ENCODE measurements around the gene SLC7A11. TPM values are rescaled to one million over a fixed set of nuclear protein-coding genes. Genes with fewer than 3 reads are reported as not detected.

The SLC7A11 gene
- total and polyA plus RNA-seq, 10 of the 15 experiments (the other 5 are each of a cell fraction or from before 2014, with no cell fraction given): 1.6 to 9.8 (median 3.5) TPM

GRCh38 chr4:138291431-138291830 is 49.3 kb upstream of the SLC7A11 start:
- Histone ChIP-seq H3K4me1 (ENCODE audit: control insufficient read depth, insufficient read depth, low read length) (no peaks in the 10 kb centered on the region), H3K4me2 (ENCODE audit: control insufficient read depth, insufficient read depth) (no peak overlapping the region), H4K20me1 (ENCODE audit: control insufficient read depth, insufficient read depth) (no peaks in the 10 kb centered on the region), H3K27ac (ENCODE audit: control insufficient read depth, insufficient read depth) (no peak overlapping the region), H3K9me3 (replicated peaks; ENCODE audit: control insufficient read depth, insufficient read depth, low read length) (no peaks in the 10 kb centered on the region), H3K79me2 (ENCODE audit: control insufficient read depth, insufficient read depth, low read length) (no peaks in the 10 kb centered on the region), H3K9ac (ENCODE audit: control insufficient read depth, insufficient read depth, low read length) (no peak overlapping the region), H3K36me3 (ENCODE audit: control insufficient read depth in 2 of 2, insufficient read depth in 2 of 2, low read length in 1 of 2) (no peaks in the 10 kb centered on the region), H2AFZ (ENCODE audit: control insufficient read depth, low read depth, low read length) (no peak overlapping the region), H3K27me3 (replicated peaks in 1 of 2; ENCODE audit: control insufficient read depth in 2 of 2, insufficient read depth in 2 of 2, low read length in 1 of 2) (no peaks in the 10 kb centered on the region), H3K4me3 (no peak overlapping the region)
- ChIA-PET RAD21 (ENCODE audit: unreplicated experiment) (no interaction called here), SMC1A (ENCODE audit: uncharacterized antibody, unreplicated experiment) (no interaction called here), CTCF (no interaction called here), POLR2A (no interaction called here)
- no TSS peak for BruUV-seq (replicated peaks)
- ATAC-seq (no peak), FAIRE-seq (no peak), DNase-seq (ENCODE audit: low read depth, low spot score) (no peak)
- intact Hi-C loops (cut with micrococcal nuclease; ENCODE audit: unreplicated experiment) (no loop called here), in situ Hi-C loops (cut with MboI) (no loop called here)
- TF ChIP-seq, protein P1, sequence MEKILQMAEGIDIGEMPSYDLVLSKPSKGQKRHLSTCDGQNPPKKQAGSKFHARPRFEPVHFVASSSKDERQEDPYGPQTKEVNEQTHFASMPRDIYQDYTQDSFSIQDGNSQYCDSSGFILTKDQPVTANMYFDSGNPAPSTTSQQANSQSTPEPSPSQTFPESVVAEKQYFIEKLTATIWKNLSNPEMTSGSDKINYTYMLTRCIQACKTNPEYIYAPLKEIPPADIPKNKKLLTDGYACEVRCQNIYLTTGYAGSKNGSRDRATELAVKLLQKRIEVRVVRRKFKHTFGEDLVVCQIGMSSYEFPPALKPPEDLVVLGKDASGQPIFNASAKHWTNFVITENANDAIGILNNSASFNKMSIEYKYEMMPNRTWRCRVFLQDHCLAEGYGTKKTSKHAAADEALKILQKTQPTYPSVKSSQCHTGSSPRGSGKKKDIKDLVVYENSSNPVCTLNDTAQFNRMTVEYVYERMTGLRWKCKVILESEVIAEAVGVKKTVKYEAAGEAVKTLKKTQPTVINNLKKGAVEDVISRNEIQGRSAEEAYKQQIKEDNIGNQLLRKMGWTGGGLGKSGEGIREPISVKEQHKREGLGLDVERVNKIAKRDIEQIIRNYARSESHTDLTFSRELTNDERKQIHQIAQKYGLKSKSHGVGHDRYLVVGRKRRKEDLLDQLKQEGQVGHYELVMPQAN (conservative IDR thresholded peaks at IDR 0.05): no peak
- TF ChIP-seq PML (IDR thresholded peaks at IDR 0.05; ENCODE audit: low read length) (no peak), MTA2 (IDR thresholded peaks at IDR 0.05; ENCODE audit: low read depth) (no peak), MEF2B (IDR thresholded peaks at IDR 0.05; ENCODE audit: partially characterized antibody, poor library complexity, severe bottlenecking) (no peak), ZBTB33 (IDR thresholded peaks at IDR 0.05) (no peak), ZSCAN29 (IDR thresholded peaks at IDR 0.05) (no peak), NRF1 (conservative IDR thresholded peaks at IDR 0.05; ENCODE audit: low read depth, low read length) (no peak), E2F4 (IDR thresholded peaks at IDR 0.05; ENCODE audit: low read depth, low read length) (no peak), ZNF217 (IDR thresholded peaks at IDR 0.05) (no peak), EP300 (IDR thresholded peaks at IDR 0.05; ENCODE audit: borderline replicate concordance in 1 of 2, control insufficient read depth in 1 of 2, low read depth in 2 of 2, low read length in 2 of 2) (no peak), KLF5 (IDR thresholded peaks at IDR 0.05; ENCODE audit: partially characterized antibody) (no peak), ESRRA (IDR thresholded peaks at IDR 0.05; ENCODE audit: low read length) (no peak), PAX8 (IDR thresholded peaks at IDR 0.05) (no peak), CREB1 (IDR thresholded peaks at IDR 0.05; ENCODE audit: low read depth) (no peak), ETV6 (conservative IDR thresholded peaks at IDR 0.05 in 1 of 2, IDR thresholded peaks at IDR 0.05 in 1 of 2; ENCODE audit: borderline replicate concordance in 1 of 2, low read depth in 1 of 2) (no peak)
- 45% methylated on average over 3 of the region's 3 CpGs for whole genome bisulfite sequencing (ENCODE audit: insufficient coverage, insufficient replicate concordance, low lambda C conversion rate, missing lambda C conversion rate)
